GM12878 (cell line): ENCODE results near the gene CROT. TPM values are rescaled to one million over a fixed set of nuclear protein-coding genes. Genes with fewer than 3 reads are reported as not detected.

ENCODE experiments used
- ATF3 ChIP-seq: IDR thresholded peaks from 2 replicates; pipeline ENCODE4 v1.6.1; 2011; ENCODE audit warnings: low read depth, mild to moderate bottlenecking, low read length, moderate library complexity, borderline replicate concordance; ENCODE audit errors: extremely low read depth
- BACH1 ChIP-seq: fragments of 450-650 bp; IDR thresholded peaks from 2 replicates; pipeline ENCODE4 v1.6.1; 2017; ENCODE audit warnings: mild to moderate bottlenecking, borderline replicate concordance
- BMI1 ChIP-seq: fragments of 450-650 bp; IDR thresholded peaks from 2 replicates; pipeline ENCODE4 v1.6.1; 2016; ENCODE audit warnings: mild to moderate bottlenecking, moderate library complexity, borderline replicate concordance
- CEBPZ ChIP-seq: fragments of 150-350 bp; IDR thresholded peaks from 2 replicates; pipeline ENCODE4 v1.6.1; 2016; ENCODE audit warnings: low read depth, low read length
- CHD1 ChIP-seq: IDR thresholded peaks from 2 replicates; pipeline ENCODE4 v1.6.1; 2012; ENCODE audit warnings: low read depth, low read length, improper control_type of control experiment
- CHD2 ChIP-seq: IDR thresholded peaks from 2 replicates; pipeline ENCODE4 v1.6.1; 2011; ENCODE audit warnings: low read depth, low read length, improper control_type of control experiment, borderline replicate concordance
- CREB1 ChIP-seq: IDR thresholded peaks from 2 replicates; pipeline ENCODE4 v1.6.1; 2012; ENCODE audit warnings: low read depth, mild to moderate bottlenecking, inconsistent platforms
- ETV6 ChIP-seq, 2 experiments: fragments of 450-650 bp in 1 of 2; IDR thresholded peaks in 1 of 2; conservative IDR thresholded peaks in 1 of 2; 2 replicates each; pipeline ENCODE4 v1.6.1; 2014; ENCODE audit warnings: antibody characterized with exemption in 1 of 2, borderline replicate concordance in 1 of 2, low read depth in 1 of 2, mild to moderate bottlenecking in 1 of 2, moderate library complexity in 1 of 2
- FOS ChIP-seq: IDR thresholded peaks from 3 replicates; pipeline ENCODE4 v1.6.1; 2011; ENCODE audit warnings: borderline replicate concordance; ENCODE audit not compliant: insufficient read length; ENCODE audit errors: extremely low read depth
- FOXM1 ChIP-seq: IDR thresholded peaks from 2 replicates; pipeline ENCODE4 v1.6.1; 2012; ENCODE audit warnings: low read depth, mild to moderate bottlenecking, inconsistent platforms, low read length, moderate library complexity
- HSF1 ChIP-seq: fragments of 150-350 bp; IDR thresholded peaks from 2 replicates; pipeline ENCODE4 v1.6.1; 2014; ENCODE audit warnings: mild to moderate bottlenecking, low read depth, low read length
- LARP7 ChIP-seq: fragments of 450-650 bp; IDR thresholded peaks from 2 replicates; pipeline ENCODE4 v1.6.1; 2017; ENCODE audit warnings: mild to moderate bottlenecking
- MEF2B ChIP-seq: fragments of 450-650 bp; IDR thresholded peaks from 2 replicates; pipeline ENCODE4 v1.6.1; 2018; ENCODE audit warnings: mild to moderate bottlenecking, moderate library complexity; ENCODE audit not compliant: partially characterized antibody, poor library complexity, severe bottlenecking
- NBN ChIP-seq: fragments of 450-650 bp; IDR thresholded peaks from 2 replicates; pipeline ENCODE4 v1.6.1; 2016
- NFIC ChIP-seq: IDR thresholded peaks from 2 replicates; pipeline ENCODE4 v1.6.1; 2012; ENCODE audit warnings: low read depth, mild to moderate bottlenecking, inconsistent platforms, low read length, moderate library complexity
- NFYA ChIP-seq: IDR thresholded peaks from 2 replicates; pipeline ENCODE4 v1.6.1; 2011; ENCODE audit warnings: low read depth, mild to moderate bottlenecking, low read length, improper control_type of control experiment, borderline replicate concordance
- NFYB ChIP-seq: IDR thresholded peaks from 2 replicates; pipeline ENCODE4 v1.6.1; 2011; ENCODE audit warnings: low read depth, mild to moderate bottlenecking, low read length, improper control_type of control experiment, moderate library complexity; ENCODE audit not compliant: insufficient read depth
- POLR2AphosphoS2 ChIP-seq: IDR thresholded peaks from 2 replicates; pipeline ENCODE4 v1.6.1; 2011; ENCODE audit warnings: low read depth, mild to moderate bottlenecking, low read length, improper control_type of control experiment, moderate library complexity
- SMAD5 ChIP-seq: IDR thresholded peaks from 2 replicates; pipeline ENCODE4 v1.6.1; 2016; ENCODE audit warnings: antibody characterized with exemption, low read depth
- TAF1 ChIP-seq: IDR thresholded peaks from 2 replicates; pipeline ENCODE4 v1.6.1; 2011; ENCODE audit warnings: mild to moderate bottlenecking, low read depth, low read length, borderline replicate concordance
- TBL1XR1 ChIP-seq: IDR thresholded peaks from 2 replicates; pipeline ENCODE4 v1.6.1; 2012; ENCODE audit warnings: low read depth, low read length, improper control_type of control experiment
- TCF12 ChIP-seq: IDR thresholded peaks from 2 replicates; pipeline ENCODE4 v1.6.1; 2011; ENCODE audit warnings: low read depth, mild to moderate bottlenecking, low read length
- TCF3 ChIP-seq: IDR thresholded peaks from 2 replicates; pipeline ENCODE4 v1.6.1; 2012; ENCODE audit warnings: low read depth, mild to moderate bottlenecking, low read length, borderline replicate concordance; ENCODE audit not compliant: insufficient read depth
- ZBED1 ChIP-seq: IDR thresholded peaks from 2 replicates; pipeline ENCODE4 v1.6.1; 2016; ENCODE audit warnings: borderline replicate concordance
- ZZZ3 ChIP-seq: IDR thresholded peaks from 2 replicates; pipeline ENCODE4 v1.6.1; 2011; ENCODE audit warnings: low read depth; ENCODE audit not compliant: control insufficient read depth, insufficient read length
- polyA plus RNA-seq, 11 experiments: library from polyadenylated mRNA; depleted of rRNA in 4 of 11; unstranded in 6 of 11; stranded (reverse) in 5 of 11; fragments of >200 nt; fragmentation: Nextera tagmentation in 4 of 11; fragmentation: Illumina TruSeq in 1 of 11; extraction: Ambion mirVana in 4 of 11; extraction: Trizol in 1 of 11; gene quantifications; 1 replicate in 1 of 11; 2 replicates in 10 of 11; pipeline versions ENCODE4 v1.2.1 to v1.2.3, GENCODE V29; 2011 to 2016; ENCODE audit warnings: inconsistent platforms in 2 of 11, missing spikeins in 2 of 11, low read depth in 1 of 11
- total RNA-seq, 4 experiments: library from RNA; depleted of rRNA in 3 of 4; stranded (reverse); fragments of >200 nt in 3 of 4; fragmentation: Illumina TruSeq in 1 of 4; extraction: Trizol in 1 of 4; gene quantifications; 2 replicates each; pipeline versions ENCODE4 v1.2.1 to v1.2.3, GENCODE V29; 2013 to 2021
- TF ChIP-seq, protein P1 (sequence below): fragments of 450-650 bp; IDR thresholded peaks from 2 replicates; pipeline ENCODE4 v1.6.1; 2016; ENCODE audit warnings: mild to moderate bottlenecking

CROT gene
- total and polyA plus RNA-seq, 10 of the 15 experiments (the other 5 are each of a cell fraction or from before 2014, with no cell fraction given), result 5.5 to 15.9 (median 12.1) TPM

DNA sequence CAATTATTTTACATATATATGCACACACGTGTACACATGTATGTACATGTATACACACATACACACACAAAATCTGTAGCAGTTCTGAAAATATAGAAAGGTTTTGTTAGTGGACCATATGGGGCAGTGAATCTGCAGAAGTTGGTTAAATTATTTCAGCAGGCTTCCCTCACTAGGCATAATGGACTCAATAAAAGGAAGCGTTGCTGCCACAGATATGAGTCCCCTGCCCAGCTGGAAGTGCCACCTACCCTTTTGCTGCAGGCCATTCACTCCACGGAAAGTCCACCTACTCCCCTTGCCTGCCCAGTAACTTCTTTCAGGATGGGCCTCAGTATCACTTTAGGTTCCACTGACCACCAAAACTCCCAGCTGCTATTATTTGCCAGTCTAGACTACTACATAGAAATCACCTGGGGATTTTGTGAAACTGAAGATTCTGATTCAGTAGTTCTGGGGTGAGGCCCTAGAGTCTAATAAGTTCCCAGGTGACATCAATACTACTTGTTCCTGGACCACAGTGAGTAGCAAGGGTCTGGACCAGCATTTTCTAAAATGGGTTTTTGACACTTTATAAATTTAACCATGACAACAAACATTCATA lies 29.3 kb upstream of the CROT start (continued):
- TF ChIP-seq NBN (no peak), FOXM1 (peak; percentile 72; the same call in 1 of the 2 replicates), CREB1 (peak; percentile 16; the same call in 1 of the 2 replicates), CHD2 (no peak), TBL1XR1 (0 out of 2 replicates have a peak, but pooled peaks have one; percentile 47), CHD1 (no peak), ETV6 (conservative IDR thresholded peaks at IDR 0.05 in 1 of 2, IDR thresholded peaks at IDR 0.05 in 1 of 2; ENCODE audit: borderline replicate concordance in 1 of 2, low read depth in 1 of 2) (no peak), FOS (no peak), ZBED1 (peak; percentile 76; the same call in 1 of the 2 replicates), CEBPZ (no peak), LARP7 (no peak), NFIC (peak; percentile 93), NFYB (no peak), ATF3 (no peak), HSF1 (no peak), BMI1 (no peak), TCF12 (peak; percentile 62; the same call in 1 of the 2 replicates), MEF2B (peak; percentile 80), TCF3 (no peak), ZZZ3 (no peak), TAF1 (no peak), POLR2AphosphoS2 (no peak), BACH1 (no peak), NFYA (no peak), SMAD5 (no peak)
- TF ChIP-seq, protein P1, sequence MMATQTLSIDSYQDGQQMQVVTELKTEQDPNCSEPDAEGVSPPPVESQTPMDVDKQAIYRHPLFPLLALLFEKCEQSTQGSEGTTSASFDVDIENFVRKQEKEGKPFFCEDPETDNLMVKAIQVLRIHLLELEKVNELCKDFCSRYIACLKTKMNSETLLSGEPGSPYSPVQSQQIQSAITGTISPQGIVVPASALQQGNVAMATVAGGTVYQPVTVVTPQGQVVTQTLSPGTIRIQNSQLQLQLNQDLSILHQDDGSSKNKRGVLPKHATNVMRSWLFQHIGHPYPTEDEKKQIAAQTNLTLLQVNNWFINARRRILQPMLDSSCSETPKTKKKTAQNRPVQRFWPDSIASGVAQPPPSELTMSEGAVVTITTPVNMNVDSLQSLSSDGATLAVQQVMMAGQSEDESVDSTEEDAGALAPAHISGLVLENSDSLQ, result no peak
